Measurements from ENCODE around the gene KCNT1. TPM values are rescaled to one million over a fixed set of nuclear protein-coding genes. Genes with fewer than 3 reads are reported as not detected.

The KCNT1 gene
- total RNA-seq, 1 experiment from 2014 or later, result 0.17 TPM

GRCh38 chr9:135801070-135801469 lies 99.1 kb downstream of the KCNT1 start:
- H3K27me3 ChIP-seq (ENCODE audit: insufficient read depth, low read length), result no peaks in the 10 kb centered on the region
- no peaks in the 10 kb centered on the region for H3K9me2 ChIP-seq (ENCODE audit: insufficient read depth)
- TF ChIP-seq SRF (IDR thresholded peaks at IDR 0.05; ENCODE audit: low read depth), result no peak
- H3K9ac ChIP-seq (ENCODE audit: low read length), result no peak overlapping the region
- ATAC-seq, result no peak
- H3K27ac ChIP-seq (ENCODE audit: low read depth, low read length), result no peak overlapping the region
- H3K79me2 ChIP-seq (ENCODE audit: insufficient read depth, low read length), result no peaks in the 10 kb centered on the region
- H3K4me1 ChIP-seq (ENCODE audit: control insufficient read depth in 1 of 2, insufficient read depth in 2 of 2, low read length in 2 of 2), result peaks cover 0 to 8% of the 10 kb centered on the region in 2 experiments; a peak in 1 of 4 replicates
- H2AFZ ChIP-seq (ENCODE audit: low read depth, low read length, poor library complexity, severe bottlenecking), result no peak overlapping the region
- H4K20me1 ChIP-seq (ENCODE audit: insufficient read depth), result no peaks in the 10 kb centered on the region
- no peak overlapping the region for H3K4me2 ChIP-seq (ENCODE audit: low read length)
- CTCF ChIA-PET, result no interaction called here
- H3K36me3 ChIP-seq (ENCODE audit: control insufficient read depth in 1 of 2, insufficient read depth in 2 of 2, low read length in 2 of 2), result no peaks in the 10 kb centered on the region
- no peak overlapping the region for H3K4me3 ChIP-seq (replicated peaks in 1 of 2; ENCODE audit: low read depth in 1 of 2, low read length in 2 of 2)
- POLR2A ChIA-PET, result no interaction called here
- no peaks in the 10 kb centered on the region for H3K9me3 ChIP-seq (ENCODE audit: control insufficient read depth in 1 of 2, insufficient read depth in 1 of 2, low read depth in 1 of 2, low read length in 2 of 2)
- no peak for DNase-seq (ENCODE audit: low read depth, low spot score)
- intact Hi-C loops (cut with micrococcal nuclease), result no loop called here
- RAD21 ChIA-PET (ENCODE audit: low non-redundant PET in 1 of 2, low total read pairs in 2 of 2, uncharacterized antibody in 2 of 2, unreplicated experiment in 2 of 2), result no interaction called here
- no TSS peak for BruUV-seq (replicated peaks)

- no peak for DNase-seq (ENCODE audit: low read depth, low spot score)
- Histone ChIP-seq H3K27me3 (ENCODE audit: insufficient read depth, low read length) (no peaks in the 10 kb centered on the region), H2AFZ (ENCODE audit: low read depth, low read length, poor library complexity, severe bottlenecking) (no peak overlapping the region), H3K9me2 (ENCODE audit: insufficient read depth) (no peaks in the 10 kb centered on the region), H3K4me1 (ENCODE audit: control insufficient read depth in 1 of 2, insufficient read depth in 2 of 2, low read length in 2 of 2) (peaks cover 0 to 5% of the 10 kb centered on the region in 2 experiments; a peak in 1 of 4 replicates), H3K9ac (ENCODE audit: low read length) (no peak overlapping the region), H4K20me1 (ENCODE audit: insufficient read depth) (no peaks in the 10 kb centered on the region), H3K9me3 (ENCODE audit: control insufficient read depth in 1 of 2, insufficient read depth in 1 of 2, low read depth in 1 of 2, low read length in 2 of 2) (no peaks in the 10 kb centered on the region), H3K27ac (ENCODE audit: low read depth, low read length) (no peak overlapping the region), H3K36me3 (ENCODE audit: control insufficient read depth in 1 of 2, insufficient read depth in 2 of 2, low read length in 2 of 2) (no peaks in the 10 kb centered on the region; a peak in 1 of 4 replicates), H3K4me3 (replicated peaks in 1 of 2; ENCODE audit: low read depth in 1 of 2, low read length in 2 of 2) (no peak overlapping the region), H3K4me2 (ENCODE audit: low read length) (no peak overlapping the region), H3K79me2 (ENCODE audit: insufficient read depth, low read length) (no peaks in the 10 kb centered on the region)
- POLR2A ChIA-PET, result no interaction called here
- no peak for TF ChIP-seq SP1 (IDR thresholded peaks at IDR 0.05; ENCODE audit: low read depth)
- no peak for TF ChIP-seq POLR2A (IDR thresholded peaks at IDR 0.05; ENCODE audit: borderline replicate concordance, extremely low read depth, insufficient read depth, insufficient read length)
- no peak for TF ChIP-seq MAX (IDR thresholded peaks at IDR 0.05)
- ATAC-seq, result no peak
- CTCF ChIA-PET, result no interaction called here
- RAD21 ChIA-PET (ENCODE audit: low non-redundant PET in 1 of 2, low total read pairs in 2 of 2, uncharacterized antibody in 2 of 2, unreplicated experiment in 2 of 2), result no interaction called here
- BruUV-seq (replicated peaks), result no TSS peak
- intact Hi-C loops (cut with micrococcal nuclease), result no loop called here
These were observed 101.0 kb downstream of the KCNT1 start for GRCh38 chr9:135802876-135803419.

All from HCT116 (cell line).